ENCODE results near the gene ZBED1. TPM values are rescaled to one million over a fixed set of nuclear protein-coding genes. Genes with fewer than 3 reads are reported as not detected.

Gene ZBED1
- total RNA-seq, 1 donor from 2014 or later: 40.2 TPM

DNA sequence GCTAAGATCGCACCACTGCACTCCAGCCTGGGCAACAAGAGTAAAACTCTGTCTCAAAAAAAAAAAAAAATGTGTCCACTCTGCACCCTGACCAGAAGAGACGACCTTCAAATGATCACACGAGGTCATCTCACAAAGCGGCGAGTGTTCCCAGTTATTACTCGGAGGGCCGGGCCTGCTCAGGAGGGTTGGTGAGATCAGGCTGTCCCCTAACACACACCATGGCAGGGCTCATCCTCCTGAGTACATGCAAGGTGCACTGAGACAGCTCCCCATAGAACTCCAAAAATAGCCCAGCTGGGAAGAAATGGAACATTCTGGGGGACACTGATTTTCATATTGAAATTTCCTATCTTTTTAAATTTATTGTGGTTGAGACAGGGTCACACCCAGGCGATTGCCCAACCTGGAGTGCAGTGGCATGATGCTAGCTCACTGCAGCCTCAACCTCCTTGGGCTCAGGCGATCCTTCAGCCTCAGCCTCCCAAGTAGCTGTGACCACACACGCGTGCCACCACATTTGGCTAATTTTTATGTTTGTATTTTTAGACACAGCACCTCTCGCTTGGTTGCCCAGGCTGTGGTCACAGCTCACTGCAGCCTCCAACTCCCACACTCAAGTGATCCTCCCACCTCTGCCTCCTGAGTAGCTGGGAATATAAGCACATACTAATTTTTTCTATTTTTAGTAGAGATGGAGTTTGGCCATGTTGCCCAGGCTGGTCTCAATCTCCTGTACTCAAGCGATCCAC, 51.5 kb downstream of the ZBED1 start:
- Mint-ChIP-seq H3K9me3 (ENCODE audit: unreplicated experiment) (no peaks in the 10 kb centered on the region), H3K4me1 (ENCODE audit: unreplicated experiment) (no peaks in the 10 kb centered on the region), H3K27ac (ENCODE audit: unreplicated experiment) (no peak overlapping the region), H3K4me3 (ENCODE audit: unreplicated experiment) (no peak overlapping the region), H3K36me3 (ENCODE audit: low read depth, unreplicated experiment) (peaks cover 8% of the 10 kb centered on the region), H3K27me3 (ENCODE audit: unreplicated experiment) (peaks cover 3% of the 10 kb centered on the region)
- TF ChIP-seq, protein P1, sequence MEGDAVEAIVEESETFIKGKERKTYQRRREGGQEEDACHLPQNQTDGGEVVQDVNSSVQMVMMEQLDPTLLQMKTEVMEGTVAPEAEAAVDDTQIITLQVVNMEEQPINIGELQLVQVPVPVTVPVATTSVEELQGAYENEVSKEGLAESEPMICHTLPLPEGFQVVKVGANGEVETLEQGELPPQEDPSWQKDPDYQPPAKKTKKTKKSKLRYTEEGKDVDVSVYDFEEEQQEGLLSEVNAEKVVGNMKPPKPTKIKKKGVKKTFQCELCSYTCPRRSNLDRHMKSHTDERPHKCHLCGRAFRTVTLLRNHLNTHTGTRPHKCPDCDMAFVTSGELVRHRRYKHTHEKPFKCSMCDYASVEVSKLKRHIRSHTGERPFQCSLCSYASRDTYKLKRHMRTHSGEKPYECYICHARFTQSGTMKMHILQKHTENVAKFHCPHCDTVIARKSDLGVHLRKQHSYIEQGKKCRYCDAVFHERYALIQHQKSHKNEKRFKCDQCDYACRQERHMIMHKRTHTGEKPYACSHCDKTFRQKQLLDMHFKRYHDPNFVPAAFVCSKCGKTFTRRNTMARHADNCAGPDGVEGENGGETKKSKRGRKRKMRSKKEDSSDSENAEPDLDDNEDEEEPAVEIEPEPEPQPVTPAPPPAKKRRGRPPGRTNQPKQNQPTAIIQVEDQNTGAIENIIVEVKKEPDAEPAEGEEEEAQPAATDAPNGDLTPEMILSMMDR (IDR thresholded peaks at IDR 0.05; ENCODE audit: unreplicated experiment): no peak
- DNase-seq (ENCODE audit: low spot score): no peak

DNA sequence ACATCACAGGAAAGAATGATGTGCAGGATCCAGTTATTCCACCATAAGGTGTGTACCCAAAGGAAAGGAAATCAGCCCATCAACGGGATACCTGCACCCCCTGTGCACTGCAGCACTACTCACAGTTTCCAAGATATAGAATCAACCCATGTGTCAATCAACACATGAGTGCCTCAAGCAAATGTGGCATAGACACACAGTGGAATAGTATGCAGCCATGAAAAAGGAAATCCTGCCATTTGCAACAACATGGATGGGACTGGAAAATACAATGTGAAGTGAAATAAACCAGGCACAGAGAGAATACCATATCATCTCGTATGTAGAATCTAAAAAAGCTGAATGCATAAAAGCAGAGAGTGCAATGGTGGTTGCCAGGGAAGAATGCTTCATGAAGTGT, 53.3 kb downstream of the ZBED1 start:
- Mint-ChIP-seq H3K27me3 (ENCODE audit: unreplicated experiment) (no peaks in the 10 kb centered on the region), H3K36me3 (ENCODE audit: low read depth, unreplicated experiment) (peaks cover 8% of the 10 kb centered on the region)
- TF ChIP-seq, protein P1 (IDR thresholded peaks at IDR 0.05; ENCODE audit: unreplicated experiment): no peak

DNA sequence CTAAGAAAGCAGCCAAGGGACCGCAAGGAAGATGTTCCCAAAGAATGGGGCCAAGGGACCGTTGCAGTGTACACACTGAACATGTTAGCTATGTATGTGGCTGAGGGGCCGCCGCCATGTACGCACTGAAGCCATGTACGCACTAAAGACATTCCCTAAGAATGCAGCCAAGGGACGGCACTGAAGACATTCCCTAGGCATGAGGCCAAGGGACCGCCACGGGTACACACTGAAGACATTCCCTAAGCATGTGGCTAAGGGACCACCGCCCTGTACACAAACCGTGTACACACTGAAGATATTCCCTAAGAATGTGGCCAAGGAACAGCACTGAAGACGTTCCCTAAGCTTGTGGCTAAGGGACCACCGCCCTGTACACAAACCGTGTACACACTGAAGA, 54.0 kb downstream of the ZBED1 start:
- H3K27me3 Mint-ChIP-seq (ENCODE audit: unreplicated experiment): no peaks in the 10 kb centered on the region
- H3K9me3 Mint-ChIP-seq (ENCODE audit: unreplicated experiment): no peaks in the 10 kb centered on the region

More for the DNA sequence above, 53.3 kb downstream of the ZBED1 start:
- Mint-ChIP-seq H3K4me3 (ENCODE audit: unreplicated experiment) (peak overlapping the region; percentile 37), H3K4me1 (ENCODE audit: unreplicated experiment) (no peaks in the 10 kb centered on the region), H3K27ac (ENCODE audit: unreplicated experiment) (no peak overlapping the region), H3K9me3 (ENCODE audit: unreplicated experiment) (no peaks in the 10 kb centered on the region)
- no peak for DNase-seq (ENCODE audit: low spot score)

DNA sequence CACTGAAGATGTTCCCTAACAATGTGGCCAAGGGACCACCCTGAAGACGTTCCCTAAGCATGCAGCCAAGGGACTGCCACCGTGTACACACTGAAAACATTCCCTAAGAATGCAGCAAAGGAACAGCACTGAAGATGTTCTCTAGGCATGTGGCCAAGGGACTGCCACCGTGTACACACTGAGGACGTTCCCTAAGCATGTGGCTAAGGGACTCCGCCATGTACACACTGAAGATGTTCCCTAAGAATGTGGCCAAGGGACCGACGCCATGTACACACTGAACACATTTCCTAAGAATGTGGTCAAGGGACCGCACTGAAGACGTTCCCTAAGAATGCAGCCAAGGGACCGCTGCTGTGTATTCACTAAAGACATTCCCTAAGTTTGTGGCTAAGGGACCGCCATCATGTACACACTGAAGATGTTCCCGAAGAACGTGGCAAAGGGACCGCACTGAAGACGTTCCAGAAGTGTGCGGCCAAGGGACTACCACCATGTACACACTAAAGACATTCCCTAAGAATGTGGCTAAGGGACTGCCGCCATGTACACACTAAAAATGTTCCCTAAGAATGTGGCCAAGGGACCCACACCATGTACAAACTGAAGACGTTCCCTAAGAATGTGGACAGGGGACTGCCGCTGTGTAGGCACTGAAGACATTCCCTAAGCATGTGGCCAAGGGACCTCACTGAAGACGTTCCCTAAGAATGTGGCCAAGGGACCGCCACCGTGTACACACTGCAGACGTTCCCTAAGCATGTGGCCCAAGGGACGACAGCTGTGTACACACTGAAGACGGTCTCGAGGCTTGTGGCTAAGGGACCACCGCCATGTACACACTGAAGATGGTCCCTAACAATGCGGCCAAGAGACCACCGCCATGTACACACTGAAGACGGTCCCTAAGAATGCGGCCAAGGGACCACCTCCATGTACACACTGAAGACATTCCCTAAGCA, 54.8 kb downstream of the ZBED1 start:
- TF ChIP-seq, protein P1 (IDR thresholded peaks at IDR 0.05; ENCODE audit: unreplicated experiment): no peak
- H3K4me1 Mint-ChIP-seq (ENCODE audit: unreplicated experiment): no peaks in the 10 kb centered on the region
- no peaks in the 10 kb centered on the region for H3K27me3 Mint-ChIP-seq (ENCODE audit: unreplicated experiment)
- no peak overlapping the region for H3K4me3 Mint-ChIP-seq (ENCODE audit: unreplicated experiment)
- H3K27ac Mint-ChIP-seq (ENCODE audit: unreplicated experiment): no peak overlapping the region
- H3K36me3 Mint-ChIP-seq (ENCODE audit: low read depth, unreplicated experiment): peaks cover 11% of the 10 kb centered on the region
- peaks cover 1% of the 10 kb centered on the region for H3K9me3 Mint-ChIP-seq (ENCODE audit: unreplicated experiment)
- no peak for DNase-seq (ENCODE audit: low spot score)

More for the DNA sequence above, 54.0 kb downstream of the ZBED1 start:
- Mint-ChIP-seq H3K4me3 (ENCODE audit: unreplicated experiment) (no peak overlapping the region), H3K36me3 (ENCODE audit: low read depth, unreplicated experiment) (peaks cover 8% of the 10 kb centered on the region), H3K4me1 (ENCODE audit: unreplicated experiment) (no peaks in the 10 kb centered on the region), H3K27ac (ENCODE audit: unreplicated experiment) (no peak overlapping the region)
- TF ChIP-seq, protein P1 (IDR thresholded peaks at IDR 0.05; ENCODE audit: unreplicated experiment): no peak
- no peak for DNase-seq (ENCODE audit: low spot score)

All from endothelial cell (in vitro differentiated cells).